HG02981 (cell line): ENCODE data around the gene ARHGAP26.

Experiments used
- ATAC-seq: cut with Tn5 transposase; IDR thresholded peaks from one replicate; pipeline ENCODE4 v1.9.1; 2021; ENCODE audit warnings: mild to moderate bottlenecking, moderate library complexity; ENCODE audit not compliant: unreplicated experiment

The ARHGAP26 gene

GRCh38 chr5:143208365-143208641 is 438.1 kb downstream of the ARHGAP26 start:
- no peak for ATAC-seq

GRCh38 chr5:143208781-143209510 is 438.8 kb downstream of the ARHGAP26 start:
- no peak for ATAC-seq

- ATAC-seq = no peak
Measured at GRCh38 chr5:143209881-143210395, 439.8 kb downstream of the ARHGAP26 start.

- ATAC-seq = no peak
Measured at GRCh38 chr5:143210576-143210975, 440.4 kb downstream of the ARHGAP26 start.

- no peak for ATAC-seq
Measured at GRCh38 chr5:143212261-143212660, 442.1 kb downstream of the ARHGAP26 start.

- ATAC-seq = no peak
Measured at GRCh38 chr5:143213231-143213850, 443.2 kb downstream of the ARHGAP26 start.

- ATAC-seq = peak; percentile 60
Measured at GRCh38 chr5:143213851-143214363, 443.7 kb downstream of the ARHGAP26 start.

- no peak for ATAC-seq
Measured at GRCh38 chr5:143214458-143214857, 444.3 kb downstream of the ARHGAP26 start.

- ATAC-seq = no peak
Measured at GRCh38 chr5:143214890-143215289, 444.7 kb downstream of the ARHGAP26 start.

GRCh38 chr5:143215690-143216089 is 445.5 kb downstream of the ARHGAP26 start:
- no peak for ATAC-seq

GRCh38 chr5:143216211-143216610 is 446.0 kb downstream of the ARHGAP26 start:
- ATAC-seq = no peak

- ATAC-seq = no peak
Measured at GRCh38 chr5:143217065-143217803, 447.1 kb downstream of the ARHGAP26 start.

GRCh38 chr5:143217804-143218160 is 447.6 kb downstream of the ARHGAP26 start:
- no peak for ATAC-seq

- ATAC-seq = no peak
Measured at GRCh38 chr5:143218517-143219170, 448.5 kb downstream of the ARHGAP26 start.

- ATAC-seq = no peak
Measured at GRCh38 chr5:143219696-143220095, 449.5 kb downstream of the ARHGAP26 start.

- ATAC-seq = no peak
Measured at GRCh38 chr5:143220748-143221251, 450.6 kb downstream of the ARHGAP26 start.

- peak; percentile 59 for ATAC-seq
Measured at GRCh38 chr5:143222287-143223231, 452.4 kb downstream of the ARHGAP26 start.

GRCh38 chr5:143224672-143225071 is 454.5 kb downstream of the ARHGAP26 start:
- ATAC-seq = no peak

- ATAC-seq = no peak
Measured at GRCh38 chr5:143225511-143225910, 455.3 kb downstream of the ARHGAP26 start.

- no peak for ATAC-seq
Measured at GRCh38 chr5:143226361-143226760, 456.2 kb downstream of the ARHGAP26 start.
